ENCODE measurements around the gene CIB1.
"Not testable (repeated sequence)": the region's sequence is repeated elsewhere in the genome, so short reads cannot be mapped to it uniquely, and the experiment has no call there.

The CIB1 gene

GRCh38 chr15:90266061-90266431 lies 32.3 kb upstream of the CIB1 start:
- in situ Hi-C loops (cut with HindIII; ENCODE audit: low sequenced_read_pairs) = no loop called here
- H3K4me3 ChIP-seq (ENCODE audit: low read depth, low read length) = peak overlapping the region; percentile 91
- DNase-seq (ENCODE audit: low read depth, low spot score) = no peak
- no peak for TF ChIP-seq CTCF (IDR thresholded peaks at IDR 0.05; ENCODE audit: low read depth, low read length)

- DNase-seq (ENCODE audit: low read depth, low spot score) = peak; percentile 92
- peak within 1 kb of the TSS; percentile 91 for H3K4me3 ChIP-seq (ENCODE audit: low read depth, low read length)
- TF ChIP-seq CTCF (IDR thresholded peaks at IDR 0.05; ENCODE audit: low read depth, low read length) = no peak
- in situ Hi-C loops (cut with HindIII; ENCODE audit: low sequenced_read_pairs) = no loop called here
These were observed 31.7 kb upstream of the CIB1 start, which contains the start of gene NGRN for GRCh38 chr15:90265271-90266060. TSS of gene NGRN (plus strand) at chr15:90265672. CDS start at chr15:90265713, 41 bp downstream.

- in situ Hi-C loops (cut with HindIII; ENCODE audit: low sequenced_read_pairs) = no loop called here
- no peak for DNase-seq (ENCODE audit: low read depth, low spot score)
These were observed 30.9 kb upstream of the CIB1 start for GRCh38 chr15:90264671-90265070.

GRCh38 chr15:90262426-90262825 lies 28.7 kb upstream of the CIB1 start:
- no peak overlapping the region for H3K4me3 ChIP-seq (ENCODE audit: low read depth, low read length)
- TF ChIP-seq CTCF (IDR thresholded peaks at IDR 0.05; ENCODE audit: low read depth, low read length) = no peak
- no peak for DNase-seq (ENCODE audit: low read depth, low spot score)
- in situ Hi-C loops (cut with HindIII; ENCODE audit: low sequenced_read_pairs) = no loop called here

More at GRCh38 chr15:90264671-90265070, 30.9 kb upstream of the CIB1 start:
- no peak for TF ChIP-seq CTCF (IDR thresholded peaks at IDR 0.05; ENCODE audit: low read depth, low read length)
- peak overlapping the region; percentile 91 for H3K4me3 ChIP-seq (ENCODE audit: low read depth, low read length)

- TF ChIP-seq CTCF (IDR thresholded peaks at IDR 0.05; ENCODE audit: low read depth, low read length) = no peak
These were observed 28.1 kb upstream of the CIB1 start for GRCh38 chr15:90261811-90262210.

DNA sequence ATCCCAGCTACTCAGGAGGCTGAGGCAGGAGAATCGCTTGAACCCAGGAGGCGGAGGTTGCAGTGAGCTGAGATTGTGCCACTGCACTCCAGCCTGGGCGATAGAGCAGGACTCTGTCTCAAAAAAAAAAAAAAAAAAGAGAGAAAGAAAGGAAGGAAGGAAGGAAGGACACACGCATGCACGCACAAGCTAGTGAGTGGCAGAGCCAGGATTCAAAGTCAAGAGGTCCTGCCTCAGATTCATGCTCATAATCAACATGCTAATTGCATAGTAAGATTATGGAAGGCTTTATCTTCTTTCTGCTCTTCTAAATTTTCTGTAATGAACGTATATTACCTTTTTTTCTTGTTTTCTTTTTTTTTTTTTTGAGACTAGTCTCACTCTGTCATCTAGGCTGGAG lies 27.0 kb upstream of the CIB1 start:
- DNase-seq (ENCODE audit: low read depth, low spot score); H3K4me3 ChIP-seq (ENCODE audit: low read depth, low read length); in situ Hi-C loops (cut with HindIII; ENCODE audit: low sequenced_read_pairs): not testable (repeated sequence)

More at GRCh38 chr15:90261811-90262210, 28.1 kb upstream of the CIB1 start:
- no peak overlapping the region for H3K4me3 ChIP-seq (ENCODE audit: low read depth, low read length)
- peak; percentile 30 for DNase-seq (ENCODE audit: low read depth, low spot score)
- in situ Hi-C loops (cut with HindIII; ENCODE audit: low sequenced_read_pairs) = no loop called here

DNA sequence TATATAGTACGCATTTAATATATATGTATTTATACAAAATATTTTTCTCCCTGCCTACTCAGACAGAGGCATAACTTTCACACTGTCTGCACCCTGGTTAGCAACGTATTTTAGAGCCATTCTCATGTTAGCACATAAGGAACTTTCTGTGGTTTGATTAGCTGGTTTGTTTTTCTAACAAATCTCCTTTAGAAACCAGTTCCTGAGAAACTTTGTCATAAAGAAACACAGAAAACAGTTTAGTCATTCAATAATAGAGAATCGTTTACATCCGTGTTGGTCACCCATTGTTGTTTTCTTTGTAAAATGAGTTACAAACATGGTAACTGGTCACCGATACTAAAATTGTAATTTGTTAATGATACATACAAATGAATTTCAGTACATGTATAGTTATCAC lies 25.8 kb upstream of the CIB1 start:
- no peak for TF ChIP-seq CTCF (IDR thresholded peaks at IDR 0.05; ENCODE audit: low read depth, low read length)
- DNase-seq (ENCODE audit: low read depth, low spot score) = peak; percentile 16
- in situ Hi-C loops (cut with HindIII; ENCODE audit: low sequenced_read_pairs) = no loop called here
- no peak overlapping the region for H3K4me3 ChIP-seq (ENCODE audit: low read depth, low read length)

Measured in astrocyte of the spinal cord (primary cell).